ENCODE measurements around the gene FAM25G. TPM values are rescaled to one million over a fixed set of nuclear protein-coding genes. Genes with fewer than 3 reads are reported as not detected.

The FAM25G gene
- total RNA-seq, 1 donor from 2014 or later = not detected

DNA sequence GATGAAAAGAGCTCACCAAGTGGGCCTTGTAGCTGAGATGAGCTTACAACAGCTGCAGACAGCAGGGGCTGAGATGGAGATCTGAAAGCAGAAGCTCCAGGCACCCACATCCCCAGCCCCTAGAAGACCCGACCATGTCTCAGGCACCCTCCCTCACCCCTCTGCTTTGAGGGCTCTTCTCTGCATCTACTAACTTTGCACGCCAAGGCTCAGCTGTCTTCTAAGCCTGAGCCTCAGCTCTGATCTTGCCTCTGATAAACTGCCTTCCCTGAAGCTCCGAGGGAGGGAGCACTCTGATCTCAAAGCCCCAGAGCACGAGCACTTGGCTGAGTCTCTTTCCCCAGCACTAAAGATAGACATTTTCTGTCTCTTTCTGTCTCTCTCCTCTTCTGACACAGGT lies 49.6 kb downstream of the FAM25G start:
- no peaks in the 10 kb centered on the region for H4K20me1 ChIP-seq (ENCODE audit: low read depth)
- Mint-ChIP-seq H3K27me3 (ENCODE audit: insufficient read depth, low read depth) (peaks cover 2% of the 10 kb centered on the region), H3K4me3 (no peak overlapping the region), H3K4me1 (no peaks in the 10 kb centered on the region), H3K27ac (no peak overlapping the region), H3K9me3 (peaks cover 17% of the 10 kb centered on the region), H3K36me3 (peaks cover 2% of the 10 kb centered on the region)
- H3F3A ChIP-seq (ENCODE audit: low read depth) = no peaks in the 10 kb centered on the region
- no peaks in the 10 kb centered on the region for H3K36me3 ChIP-seq
- H3K9ac ChIP-seq = no peak overlapping the region
- no peak overlapping the region for H2AFZ ChIP-seq (replicated peaks)
- H3K27ac ChIP-seq = no peak overlapping the region
- no peaks in the 10 kb centered on the region for H3K4me1 ChIP-seq
- DNase-seq (ENCODE audit: low spot score) = no peak
- H3K9me3 ChIP-seq (ENCODE audit: low read depth) = no peaks in the 10 kb centered on the region
- no peak overlapping the region for H3K4me3 ChIP-seq
- no peak for TF ChIP-seq EZH2phosphoT487 (IDR thresholded peaks at IDR 0.05)
- no peaks in the 10 kb centered on the region for H3K27me3 ChIP-seq
- H3K4me2 ChIP-seq = no peak overlapping the region
- H3K79me2 ChIP-seq (ENCODE audit: low read depth) = no peaks in the 10 kb centered on the region

DNA sequence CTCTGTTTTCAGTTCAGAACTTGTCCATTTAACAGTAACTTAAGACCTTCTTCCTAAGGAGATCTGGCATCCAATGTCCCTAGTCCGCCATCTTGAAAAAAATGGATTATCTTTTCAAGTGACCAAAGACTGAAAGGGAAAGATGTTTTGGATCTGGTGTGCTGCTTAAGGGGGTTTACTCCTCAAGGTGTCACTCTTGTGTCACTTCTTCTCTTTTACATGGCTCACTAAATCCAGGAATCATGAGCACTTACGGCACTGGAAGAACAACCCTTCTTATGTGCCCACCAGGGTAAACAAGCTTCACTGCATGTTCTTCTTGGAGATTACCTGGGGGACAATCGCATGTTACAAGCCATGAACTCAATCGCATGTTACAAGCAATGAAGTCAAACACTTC lies 51.3 kb downstream of the FAM25G start:
- Mint-ChIP-seq H3K27me3 (ENCODE audit: insufficient read depth, low read depth) (peaks cover 2% of the 10 kb centered on the region), H3K36me3 (no peaks in the 10 kb centered on the region), H3K9me3 (peaks cover 7% of the 10 kb centered on the region), H3K4me3 (peak overlapping the region; percentile 4), H3K4me1 (no peaks in the 10 kb centered on the region), H3K27ac (no peak overlapping the region)
- no peak overlapping the region for H3K9ac ChIP-seq
- DNase-seq (ENCODE audit: low spot score) = no peak
- H3K4me1 ChIP-seq = no peaks in the 10 kb centered on the region
- no peak overlapping the region for H3K4me2 ChIP-seq
- no peaks in the 10 kb centered on the region for H3K36me3 ChIP-seq
- H3F3A ChIP-seq (ENCODE audit: low read depth) = no peaks in the 10 kb centered on the region
- no peak overlapping the region for H3K4me3 ChIP-seq
- H3K9me3 ChIP-seq (ENCODE audit: low read depth) = no peaks in the 10 kb centered on the region
- peak overlapping the region; percentile 15 for H2AFZ ChIP-seq (replicated peaks)
- no peaks in the 10 kb centered on the region for H4K20me1 ChIP-seq (ENCODE audit: low read depth)
- no peak for TF ChIP-seq EZH2phosphoT487 (IDR thresholded peaks at IDR 0.05)
- TF ChIP-seq CTCF (IDR thresholded peaks at IDR 0.05) = peak; percentile 19
- no peak for TF ChIP-seq EZH2 (IDR thresholded peaks at IDR 0.05)
- H3K79me2 ChIP-seq (ENCODE audit: low read depth) = no peaks in the 10 kb centered on the region
- no peaks in the 10 kb centered on the region for H3K27me3 ChIP-seq
- H3K27ac ChIP-seq = no peak overlapping the region

- no peaks in the 10 kb centered on the region for H3K4me1 Mint-ChIP-seq
- Histone ChIP-seq H3K9ac (no peak overlapping the region), H3K9me3 (ENCODE audit: low read depth) (no peaks in the 10 kb centered on the region), H3K27me3 (no peaks in the 10 kb centered on the region), H4K20me1 (ENCODE audit: low read depth) (no peaks in the 10 kb centered on the region), H2AFZ (replicated peaks) (no peak overlapping the region), H3F3A (ENCODE audit: low read depth) (no peaks in the 10 kb centered on the region), H3K4me3 (no peak overlapping the region), H3K27ac (no peak overlapping the region), H3K36me3 (no peaks in the 10 kb centered on the region), H3K4me2 (peak overlapping the region; percentile 19), H3K4me1 (no peaks in the 10 kb centered on the region), H3K79me2 (ENCODE audit: low read depth) (no peaks in the 10 kb centered on the region)
- peak; percentile 87 for DNase-seq (ENCODE audit: low spot score)
- H3K36me3 Mint-ChIP-seq = no peaks in the 10 kb centered on the region
- H3K9me3 Mint-ChIP-seq = peaks cover 9% of the 10 kb centered on the region
- no peak overlapping the region for H3K27ac Mint-ChIP-seq
- H3K27me3 Mint-ChIP-seq (ENCODE audit: insufficient read depth, low read depth) = peaks cover 2% of the 10 kb centered on the region
- no peak overlapping the region for H3K4me3 Mint-ChIP-seq
- TF ChIP-seq CTCF (IDR thresholded peaks at IDR 0.05) (peak; percentile 61), EZH2phosphoT487 (IDR thresholded peaks at IDR 0.05) (no peak)
Observed at GRCh38 chr10:47438857-47439474, 52.5 kb downstream of the FAM25G start.

Small RNAs within 50 kb of the gene (small RNA-seq; reads per million reads assigned to genes)
- gene AL591684.3 (not detected), gene RNA5SP312 (not detected)

Other genes starting within 250 kb of the FAM25G start
- gene GDF10, start 191.5 kb downstream of the FAM25G start, total RNA-seq (ENCODE audit: low replicate concordance) = 0.28 and 1.6 TPM in 2 replicates
- 0.19 TPM in 1 of 2 replicates, not detected in the other for gene GDF2, start 169.2 kb downstream of the FAM25G start, total RNA-seq (ENCODE audit: low replicate concordance)
- gene RBP3, start 143.3 kb downstream of the FAM25G start, total RNA-seq (ENCODE audit: low replicate concordance) = not detected in 2 replicates
- gene ZNF488, start 107.4 kb downstream of the FAM25G start, total RNA-seq (ENCODE audit: low replicate concordance) = not detected in 2 replicates
- not detected in 2 replicates for gene ANXA8, start 7.6 kb downstream of the FAM25G start, total RNA-seq (ENCODE audit: low replicate concordance)
- 11.5 and 12.7 TPM in 2 replicates for gene AGAP9, start 31.9 kb upstream of the FAM25G start, total RNA-seq (ENCODE audit: low replicate concordance)

Data from neural progenitor cell (in vitro differentiated cells).